Mesenchymal stem cell (in vitro differentiated cells and primary cell): ENCODE data around the gene SUCLA2.

Source experiments
- DNase-seq: peaks from one replicate; pipeline ENCODE4 v3.0.0-alpha.2; 2013
- H2AFZ ChIP-seq: one replicate; pipeline ENCODE4 v1.6.1; 2013; ENCODE audit warnings: low read depth, mild to moderate bottlenecking, control low read depth, inconsistent platforms, low read length, moderate library complexity
- H2AK5ac ChIP-seq: 2 replicates; pipeline ENCODE4 v1.6.1; 2013; ENCODE audit warnings: low read length, moderate library complexity, mild to moderate bottlenecking, inconsistent platforms; ENCODE audit not compliant: severe bottlenecking
- H2BK120ac ChIP-seq: one replicate; pipeline ENCODE4 v1.6.1; 2013; ENCODE audit warnings: low read depth, mild to moderate bottlenecking, inconsistent platforms, low read length, moderate library complexity
- H2BK12ac ChIP-seq, 2 experiments: one replicate each; pipeline ENCODE4 v1.6.1; 2013; ENCODE audit warnings: inconsistent platforms in 2 of 2, low read length in 2 of 2, mild to moderate bottlenecking in 2 of 2, moderate library complexity in 2 of 2, control low read depth in 1 of 2
- H2BK15ac ChIP-seq: one replicate; pipeline ENCODE4 v1.6.1; 2013; ENCODE audit warnings: mild to moderate bottlenecking, low read depth, inconsistent platforms; ENCODE audit not compliant: poor library complexity, severe bottlenecking
- H2BK5ac ChIP-seq: 2 replicates; pipeline ENCODE4 v1.6.1; 2013; ENCODE audit warnings: low read depth, mild to moderate bottlenecking, low read length, control low read depth, inconsistent platforms; ENCODE audit not compliant: poor library complexity, severe bottlenecking
- H3K14ac ChIP-seq, 2 experiments: one replicate each; pipeline ENCODE4 v1.6.1; 2013; ENCODE audit warnings: inconsistent platforms in 2 of 2, low read length in 2 of 2, control low read depth in 1 of 2, mild to moderate bottlenecking in 1 of 2, moderate library complexity in 1 of 2
- H3K18ac ChIP-seq, 2 experiments: one replicate each; pipeline ENCODE4 v1.6.1; 2013; ENCODE audit warnings: inconsistent platforms in 2 of 2, low read length in 2 of 2, control low read depth in 1 of 2, low read depth in 1 of 2, mild to moderate bottlenecking in 1 of 2
- H3K23ac ChIP-seq, 2 experiments: one replicate each; pipeline ENCODE4 v1.6.1; 2013; ENCODE audit warnings: inconsistent platforms in 2 of 2, low read length in 2 of 2, mild to moderate bottlenecking in 2 of 2, moderate library complexity in 2 of 2, control low read depth in 1 of 2
- H3K27ac ChIP-seq: 2 replicates; pipeline ENCODE4 v1.5.1; 2013; ENCODE audit warnings: mild to moderate bottlenecking, moderate library complexity, low read length, control low read depth, inconsistent platforms; ENCODE audit not compliant: poor library complexity, severe bottlenecking
- H3K27me3 ChIP-seq, 2 experiments: 2 replicates each; pipeline versions ENCODE4 v1.6.1 to v1.7.0; 2013; ENCODE audit warnings: low read length in 2 of 2, mild to moderate bottlenecking in 2 of 2, moderate library complexity in 2 of 2, control low read depth in 1 of 2, inconsistent platforms in 1 of 2; ENCODE audit not compliant: control insufficient read depth in 1 of 2, insufficient read depth in 1 of 2
- H3K36me3 ChIP-seq, 2 experiments: 2 replicates each; pipeline versions ENCODE4 v1.6.1 to v1.7.0; 2013; ENCODE audit warnings: low read length in 2 of 2, control low read depth in 1 of 2, inconsistent platforms in 1 of 2, low read depth in 1 of 2, mild to moderate bottlenecking in 1 of 2; ENCODE audit not compliant: insufficient read depth in 2 of 2, control insufficient read depth in 1 of 2
- H3K4ac ChIP-seq, 2 experiments: one replicate each; pipeline ENCODE4 v1.6.1; 2013; ENCODE audit warnings: inconsistent platforms in 2 of 2, low read length in 2 of 2, mild to moderate bottlenecking in 2 of 2, moderate library complexity in 2 of 2, control low read depth in 1 of 2, low read depth in 1 of 2
- H3K4me1 ChIP-seq: 2 replicates; pipeline ENCODE4 v1.6.1; 2013; ENCODE audit warnings: low read depth, low read length, control low read depth; ENCODE audit not compliant: control insufficient read depth, insufficient read depth
- H3K4me2 ChIP-seq: 2 replicates; pipeline ENCODE4 v1.6.1; 2013; ENCODE audit warnings: low read length, mild to moderate bottlenecking, inconsistent platforms; ENCODE audit not compliant: poor library complexity, severe bottlenecking
- H3K4me3 ChIP-seq, 2 experiments: 2 replicates each; pipeline versions ENCODE4 v1.5.1 to v1.7.0; 2013; ENCODE audit warnings: low read length in 2 of 2, mild to moderate bottlenecking in 2 of 2, control low read depth in 1 of 2, low read depth in 1 of 2; ENCODE audit not compliant: insufficient read depth in 1 of 2
- H3K79me1 ChIP-seq: replicated peaks from 2 replicates; pipeline ENCODE4 v1.6.1; 2013; ENCODE audit warnings: mild to moderate bottlenecking, control low read depth, low read length, inconsistent platforms; ENCODE audit not compliant: poor library complexity, severe bottlenecking
- H3K9ac ChIP-seq: 2 replicates; pipeline ENCODE4 v1.7.0; 2013; ENCODE audit warnings: mild to moderate bottlenecking, low read length, moderate library complexity
- H3K9me3 ChIP-seq: 2 replicates; pipeline ENCODE4 v1.7.0; 2013; ENCODE audit warnings: mild to moderate bottlenecking, low read length; ENCODE audit not compliant: control insufficient read depth
- H4K8ac ChIP-seq: one replicate; pipeline ENCODE4 v1.6.1; 2013; ENCODE audit warnings: inconsistent platforms, mild to moderate bottlenecking, low read length, moderate library complexity
- H4K91ac ChIP-seq: one replicate; pipeline ENCODE4 v1.6.1; 2013; ENCODE audit warnings: mild to moderate bottlenecking, low read length, inconsistent platforms
- whole genome bisulfite sequencing: methylation state at CpG from one replicate; pipeline ENCODE4 v1.1.7; 2013; ENCODE audit warnings: mixed read lengths; 5-methylcytosine and 5-hydroxymethylcytosine counted together

Gene SUCLA2

GRCh38 chr13:47990427-47990826 lies 10.6 kb downstream of the SUCLA2 start:
- no peak overlapping the region for H2AK5ac ChIP-seq
- no peak for DNase-seq
- no peak overlapping the region for H3K4ac ChIP-seq
- no peak overlapping the region for H4K91ac ChIP-seq
- H3K27me3 ChIP-seq: no peaks in the 10 kb centered on the region
- H3K14ac ChIP-seq: no peak overlapping the region
- peaks cover 9% of the 10 kb centered on the region for H3K79me1 ChIP-seq
- H3K36me3 ChIP-seq: peaks cover 9 to 58% of the 10 kb centered on the region in 2 experiments
- H3K4me3 ChIP-seq: no peak overlapping the region
- H3K4me2 ChIP-seq: no peak overlapping the region
- no CpG with 5 or more reads among the region's 1 CpG for WGBS
- H4K8ac ChIP-seq: no peak overlapping the region
- H3K18ac ChIP-seq: no peak overlapping the region
- H3K27ac ChIP-seq: no peak overlapping the region
- no peak overlapping the region for H2BK12ac ChIP-seq
- H3K4me1 ChIP-seq: no peaks in the 10 kb centered on the region
- no peak overlapping the region for H2BK5ac ChIP-seq
- no peak overlapping the region for H3K9ac ChIP-seq
- no peak overlapping the region for H2AFZ ChIP-seq
- H2BK15ac ChIP-seq: no peak overlapping the region
- no peak overlapping the region for H2BK120ac ChIP-seq
- no peak overlapping the region for H3K23ac ChIP-seq
- no peaks in the 10 kb centered on the region for H3K9me3 ChIP-seq

- Histone ChIP-seq H2BK12ac (no peak overlapping the region), H2BK120ac (no peak overlapping the region), H2AK5ac (no peak overlapping the region), H3K27me3 (no peaks in the 10 kb centered on the region), H3K27ac (no peak overlapping the region), H3K9ac (no peak overlapping the region), H2BK5ac (no peak overlapping the region), H3K4me1 (no peaks in the 10 kb centered on the region), H2AFZ (no peak overlapping the region), H3K36me3 (peaks cover 5 to 44% of the 10 kb centered on the region in 2 experiments), H2BK15ac (no peak overlapping the region), H3K4ac (no peak overlapping the region), H3K79me1 (peaks cover 4% of the 10 kb centered on the region), H3K4me2 (no peak overlapping the region), H3K18ac (no peak overlapping the region), H3K4me3 (no peak overlapping the region), H4K91ac (no peak overlapping the region), H3K9me3 (no peaks in the 10 kb centered on the region), H4K8ac (no peak overlapping the region), H3K23ac (no peak overlapping the region), H3K14ac (no peak overlapping the region)
- no CpG with 5 or more reads among the region's 2 CpGs for WGBS
- DNase-seq: no peak
Observed at GRCh38 chr13:47983070-47983469, 18.0 kb downstream of the SUCLA2 start.

GRCh38 chr13:47976325-47976724 lies 24.7 kb downstream of the SUCLA2 start:
- H2BK15ac ChIP-seq: no peak overlapping the region
- H3K79me1 ChIP-seq: peaks cover 14% of the 10 kb centered on the region
- no peak overlapping the region for H3K27ac ChIP-seq
- no peaks in the 10 kb centered on the region for H3K4me1 ChIP-seq
- H3K27me3 ChIP-seq: no peaks in the 10 kb centered on the region
- peaks cover 10 to 54% of the 10 kb centered on the region in 2 experiments for H3K36me3 ChIP-seq
- H2BK120ac ChIP-seq: no peak overlapping the region
- no peak overlapping the region for H2AK5ac ChIP-seq
- H3K9ac ChIP-seq: no peak overlapping the region
- H3K14ac ChIP-seq: no peak overlapping the region
- no peak overlapping the region for H3K18ac ChIP-seq
- DNase-seq: no peak
- 100% methylated on average over 1 of the region's 1 CpG for WGBS
- H3K4me3 ChIP-seq: no peak overlapping the region
- H2AFZ ChIP-seq: no peak overlapping the region
- H3K4ac ChIP-seq: no peak overlapping the region
- no peak overlapping the region for H2BK5ac ChIP-seq
- H4K8ac ChIP-seq: no peak overlapping the region
- H3K23ac ChIP-seq: no peak overlapping the region
- H3K4me2 ChIP-seq: no peak overlapping the region
- peaks cover 4% of the 10 kb centered on the region for H3K9me3 ChIP-seq
- no peak overlapping the region for H4K91ac ChIP-seq
- H2BK12ac ChIP-seq: no peak overlapping the region

GRCh38 chr13:47964863-47965262 lies 36.2 kb downstream of the SUCLA2 start:
- DNase-seq: no peak
- no peak overlapping the region for H2BK120ac ChIP-seq
- H2AFZ ChIP-seq: no peak overlapping the region
- no peak overlapping the region for H3K4me3 ChIP-seq
- H2BK12ac ChIP-seq: no peak overlapping the region
- peaks cover 6% of the 10 kb centered on the region for H3K79me1 ChIP-seq
- no peak overlapping the region for H3K27ac ChIP-seq
- no peak overlapping the region for H2BK5ac ChIP-seq
- peaks cover 5% of the 10 kb centered on the region for H3K9me3 ChIP-seq
- H3K14ac ChIP-seq: no peak overlapping the region
- no peak overlapping the region for H3K18ac ChIP-seq
- no peak overlapping the region for H3K4me2 ChIP-seq
- 100% methylated on average over 1 of the region's 3 CpGs for WGBS
- no peaks in the 10 kb centered on the region for H3K27me3 ChIP-seq
- no peak overlapping the region for H3K23ac ChIP-seq
- H3K9ac ChIP-seq: no peak overlapping the region
- no peak overlapping the region for H3K4ac ChIP-seq
- H3K36me3 ChIP-seq: peaks cover 9 to 67% of the 10 kb centered on the region in 2 experiments
- no peak overlapping the region for H2BK15ac ChIP-seq
- H2AK5ac ChIP-seq: no peak overlapping the region
- H4K8ac ChIP-seq: no peak overlapping the region
- H3K4me1 ChIP-seq: no peaks in the 10 kb centered on the region
- H4K91ac ChIP-seq: no peak overlapping the region
